Renal cortical epithelial cell (primary cell): Measurements from ENCODE around the gene LDB3. TPM values are rescaled to one million over a fixed set of nuclear protein-coding genes. Genes with fewer than 3 reads are reported as not detected.
A peak's percentile ranks its signal among the peaks of the same experiment; 100 is the strongest.
"Not testable (repeated sequence)": the region's sequence is repeated elsewhere in the genome, so short reads cannot be mapped to it uniquely, and the experiment has no call there.

Experiments
- DNase-seq: peaks from one replicate; pipeline ENCODE4 v3.0.0-alpha.2; 2011; ENCODE audit warnings: low read depth
- total RNA-seq: library from RNA; depleted of rRNA; stranded (reverse); fragments of >200 nt; gene quantifications from 2 replicates; pipeline ENCODE4 v1.2.3, GENCODE V29; 2014

LDB3 gene
- 0.05 TPM in 1 of 2 replicates, not detected in the other for total RNA-seq

GRCh38 chr10:86668297-86669165 lies at the start of gene LDB3:
LDB3 (plus strand) TSS chr10:86668511; CDS start chr10:86668692, 181 bp downstream.
- peak; percentile 18 for DNase-seq

- no peak for DNase-seq
These were observed 40.0 kb upstream of the LDB3 start for GRCh38 chr10:86628311-86628710.

GRCh38 chr10:86630079-86630478 lies 38.2 kb upstream of the LDB3 start:
- no peak for DNase-seq

GRCh38 chr10:86632009-86632800 lies 36.1 kb upstream of the LDB3 start:
- DNase-seq: no peak

- no peak for DNase-seq
These were observed 35.4 kb upstream of the LDB3 start for GRCh38 chr10:86632951-86633350.

GRCh38 chr10:86635402-86635801 lies 32.9 kb upstream of the LDB3 start:
- DNase-seq: peak; percentile 7

GRCh38 chr10:86636311-86636710 lies 32.0 kb upstream of the LDB3 start:
- DNase-seq: no peak

GRCh38 chr10:86642021-86642420 lies 26.3 kb upstream of the LDB3 start:
- DNase-seq: no peak

- DNase-seq: peak; percentile 21
These were observed 25.8 kb upstream of the LDB3 start for GRCh38 chr10:86642499-86642898.

GRCh38 chr10:86644152-86644793 lies 24.0 kb upstream of the LDB3 start:
- peak; percentile 42 for DNase-seq

GRCh38 chr10:86644794-86645445 lies 23.4 kb upstream of the LDB3 start:
- no peak for DNase-seq

- not testable (repeated sequence) for DNase-seq
These were observed 22.6 kb upstream of the LDB3 start for GRCh38 chr10:86645621-86646165.

GRCh38 chr10:86646532-86646931 lies 21.8 kb upstream of the LDB3 start:
- no peak for DNase-seq

GRCh38 chr10:86646933-86647332 lies 21.4 kb upstream of the LDB3 start:
- DNase-seq: no peak

- DNase-seq: peak; percentile 33
These were observed 20.3 kb upstream of the LDB3 start for GRCh38 chr10:86647773-86648703.

- DNase-seq: peak; percentile 48
These were observed 19.4 kb upstream of the LDB3 start for GRCh38 chr10:86648704-86649427.

GRCh38 chr10:86649471-86650150 lies 18.7 kb upstream of the LDB3 start:
- no peak for DNase-seq

GRCh38 chr10:86650151-86650550 lies 18.2 kb upstream of the LDB3 start:
- no peak for DNase-seq

GRCh38 chr10:86651021-86651471 lies 17.3 kb upstream of the LDB3 start:
- DNase-seq: no peak
